Smooth muscle cell (in vitro differentiated cells): ENCODE results near the gene FGD2. TPM values are rescaled to one million over a fixed set of nuclear protein-coding genes. Genes with fewer than 3 reads are reported as not detected.

Experiments
- DNase-seq: peaks from one replicate; lab custom pipeline; 2025; ENCODE audit not compliant: unreplicated experiment; lab: John Stamatoyannopoulos, UW
- H2AFZ ChIP-seq: fragments of 200-600 bp; sonication (generic); 2 replicates; pipeline ENCODE4 v1.6.0; 2016; ENCODE audit warnings: antibody characterized with exemption, low read depth, mild to moderate bottlenecking
- H3F3A ChIP-seq: fragments of 200-600 bp; sonication (generic); 2 replicates; pipeline ENCODE4 v1.6.0; 2017; ENCODE audit warnings: antibody characterized with exemption, low read depth
- H3K27ac ChIP-seq: fragments of 200-600 bp; sonication (generic); 2 replicates; pipeline ENCODE4 v1.5.1; 2016; ENCODE audit warnings: low read depth, mild to moderate bottlenecking
- H3K27me3 ChIP-seq: fragments of 200-600 bp; sonication (generic); 2 replicates; pipeline ENCODE4 v1.6.1; 2016; ENCODE audit warnings: low read depth, mild to moderate bottlenecking
- H3K36me3 ChIP-seq: fragments of 200-600 bp; sonication (generic); 2 replicates; pipeline ENCODE4 v1.5.1; 2016; ENCODE audit warnings: low read depth
- H3K4me1 ChIP-seq: fragments of 200-600 bp; sonication (generic); 2 replicates; pipeline ENCODE4 v1.5.1; 2016; ENCODE audit warnings: low read depth
- H3K4me2 ChIP-seq: fragments of 200-600 bp; sonication (generic); 2 replicates; pipeline ENCODE4 v1.6.0; 2016; ENCODE audit warnings: mild to moderate bottlenecking
- H3K4me3 ChIP-seq: fragments of 200-600 bp; sonication (generic); 2 replicates; pipeline ENCODE4 v1.5.1; 2016; ENCODE audit warnings: mild to moderate bottlenecking
- H3K79me2 ChIP-seq: fragments of 200-600 bp; sonication (generic); 2 replicates; pipeline ENCODE4 v1.6.0; 2016; ENCODE audit warnings: low read depth, mild to moderate bottlenecking
- H3K9ac ChIP-seq: fragments of 200-600 bp; sonication (generic); 2 replicates; pipeline ENCODE4 v1.6.0; 2016; ENCODE audit warnings: low read depth
- H3K9me3 ChIP-seq: fragments of 200-600 bp; sonication (generic); replicated peaks from 2 replicates; pipeline ENCODE4 v1.5.1; 2016; ENCODE audit warnings: low read depth
- H4K20me1 ChIP-seq: fragments of 200-600 bp; sonication (generic); 2 replicates; pipeline ENCODE4 v1.6.0; 2016; ENCODE audit warnings: low read depth
- CTCF ChIP-seq: fragments of 200-600 bp; sonication (generic); IDR thresholded peaks from 2 replicates; pipeline ENCODE4 v1.5.1; 2017; ENCODE audit warnings: borderline replicate concordance, mild to moderate bottlenecking, antibody characterized with exemption; ENCODE audit not compliant: insufficient read depth, poor library complexity, severe bottlenecking
- WGBS: methylation state at CpG from one replicate; pipeline ENCODE4 v1.1.7; 2016; ENCODE audit warnings: low lambda C conversion rate; 5-methylcytosine and 5-hydroxymethylcytosine counted together
- polyA plus RNA-seq: library from polyadenylated mRNA; unstranded; fragments of >200 nt; fragmentation: Nextera tagmentation; extraction: Ambion mirVana; gene quantifications from 2 replicates; pipeline ENCODE4 v1.2.1, GENCODE V29; 2016
- total RNA-seq: library from RNA; depleted of rRNA; stranded (reverse); fragments of >200 nt; gene quantifications from 2 replicates; pipeline ENCODE4 v1.2.3, GENCODE V29; 2014

Gene FGD2
- total and polyA plus RNA-seq, 2 experiments from 2014 or later, result not detected

GRCh38 chr6:36970892-36971842 is 34.3 kb upstream of the FGD2 start:
- Histone ChIP-seq H2AFZ (no peak overlapping the region), H3K27me3 (no peaks in the 10 kb centered on the region), H3K4me3 (no peak overlapping the region), H3K4me1 (no peaks in the 10 kb centered on the region), H3K9ac (no peak overlapping the region), H3F3A (peaks cover 14% of the 10 kb centered on the region), H3K4me2 (no peak overlapping the region), H4K20me1 (peaks cover 42% of the 10 kb centered on the region), H3K36me3 (peaks cover 18% of the 10 kb centered on the region), H3K27ac (no peak overlapping the region), H3K79me2 (no peaks in the 10 kb centered on the region), H3K9me3 (no peaks in the 10 kb centered on the region)
- no peak for TF ChIP-seq CTCF
- 91% methylated on average over 17 of the region's 17 CpGs for WGBS
- DNase-seq, result no peak

- H3K27ac ChIP-seq, result no peak overlapping the region
- WGBS, result 82% methylated on average over 14 of the region's 14 CpGs
Measured at GRCh38 chr6:36971921-36972673, 33.4 kb upstream of the FGD2 start.

GRCh38 chr6:36973190-36973589 is 32.3 kb upstream of the FGD2 start:
- no peaks in the 10 kb centered on the region for H3K4me1 ChIP-seq
- TF ChIP-seq CTCF, result no peak
- no peak overlapping the region for H3K4me2 ChIP-seq
- H3K79me2 ChIP-seq, result peaks cover 4% of the 10 kb centered on the region
- H3K9ac ChIP-seq, result no peak overlapping the region
- no peak overlapping the region for H2AFZ ChIP-seq
- no peak overlapping the region for H3K27ac ChIP-seq
- H4K20me1 ChIP-seq, result peaks cover 59% of the 10 kb centered on the region
- peaks cover 11% of the 10 kb centered on the region for H3F3A ChIP-seq
- 95% methylated on average over 1 of the region's 1 CpG for WGBS
- peaks cover 12% of the 10 kb centered on the region for H3K36me3 ChIP-seq
- H3K4me3 ChIP-seq, result no peak overlapping the region
- H3K27me3 ChIP-seq, result no peaks in the 10 kb centered on the region
- no peak for DNase-seq
- H3K9me3 ChIP-seq, result no peaks in the 10 kb centered on the region

More at GRCh38 chr6:36971921-36972673, 33.4 kb upstream of the FGD2 start:
- H3K9me3 ChIP-seq, result no peaks in the 10 kb centered on the region
- H3K36me3 ChIP-seq, result peaks cover 18% of the 10 kb centered on the region
- H3K4me3 ChIP-seq, result no peak overlapping the region
- no peak overlapping the region for H3K4me2 ChIP-seq
- H3F3A ChIP-seq, result peaks cover 14% of the 10 kb centered on the region
- H3K9ac ChIP-seq, result no peak overlapping the region
- H3K4me1 ChIP-seq, result no peaks in the 10 kb centered on the region
- no peak for DNase-seq
- no peak overlapping the region for H2AFZ ChIP-seq
- peaks cover 49% of the 10 kb centered on the region for H4K20me1 ChIP-seq
- no peak for TF ChIP-seq CTCF
- H3K27me3 ChIP-seq, result no peaks in the 10 kb centered on the region
- peaks cover 2% of the 10 kb centered on the region for H3K79me2 ChIP-seq
